ENCODE data around the gene SLC9A3.

Gene SLC9A3

DNA sequence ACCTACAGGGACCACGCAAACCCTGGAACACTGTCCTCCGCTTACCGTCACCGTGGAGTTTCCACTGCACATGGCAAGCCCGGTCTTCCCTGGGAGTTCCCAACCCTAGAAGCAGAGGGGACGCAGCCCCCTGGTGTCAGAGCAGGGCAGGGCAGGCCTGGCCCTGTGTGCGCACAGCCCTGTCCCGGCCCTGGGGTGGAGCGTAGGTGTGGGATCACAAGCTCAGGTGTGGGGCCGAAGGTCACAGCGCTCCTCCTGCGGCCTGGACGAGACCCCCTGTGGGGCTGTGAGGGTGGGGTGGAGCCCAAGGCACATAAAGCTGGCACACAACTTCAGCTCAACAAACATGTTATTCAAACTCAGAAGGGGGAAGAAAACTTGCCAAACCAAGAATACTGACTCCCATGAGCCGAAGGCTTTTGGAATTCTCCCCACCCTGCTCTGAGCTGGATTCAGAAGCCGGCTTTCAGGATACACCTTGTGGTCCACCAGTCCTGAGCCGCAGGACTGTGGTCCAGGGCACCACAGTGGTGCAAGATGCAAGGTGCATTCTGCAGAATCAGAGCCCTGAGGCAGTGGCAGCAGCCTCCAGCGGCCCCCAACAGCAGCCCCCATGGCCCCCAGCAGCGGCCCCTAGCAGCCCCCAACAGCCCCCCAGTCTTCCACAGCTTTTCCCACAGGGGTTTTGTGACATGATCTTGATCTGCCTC lies 93.1 kb downstream of the SLC9A3 start:
- DNase-seq (ENCODE audit: low spot score): peak; percentile 81
- TF ChIP-seq, protein P1, sequence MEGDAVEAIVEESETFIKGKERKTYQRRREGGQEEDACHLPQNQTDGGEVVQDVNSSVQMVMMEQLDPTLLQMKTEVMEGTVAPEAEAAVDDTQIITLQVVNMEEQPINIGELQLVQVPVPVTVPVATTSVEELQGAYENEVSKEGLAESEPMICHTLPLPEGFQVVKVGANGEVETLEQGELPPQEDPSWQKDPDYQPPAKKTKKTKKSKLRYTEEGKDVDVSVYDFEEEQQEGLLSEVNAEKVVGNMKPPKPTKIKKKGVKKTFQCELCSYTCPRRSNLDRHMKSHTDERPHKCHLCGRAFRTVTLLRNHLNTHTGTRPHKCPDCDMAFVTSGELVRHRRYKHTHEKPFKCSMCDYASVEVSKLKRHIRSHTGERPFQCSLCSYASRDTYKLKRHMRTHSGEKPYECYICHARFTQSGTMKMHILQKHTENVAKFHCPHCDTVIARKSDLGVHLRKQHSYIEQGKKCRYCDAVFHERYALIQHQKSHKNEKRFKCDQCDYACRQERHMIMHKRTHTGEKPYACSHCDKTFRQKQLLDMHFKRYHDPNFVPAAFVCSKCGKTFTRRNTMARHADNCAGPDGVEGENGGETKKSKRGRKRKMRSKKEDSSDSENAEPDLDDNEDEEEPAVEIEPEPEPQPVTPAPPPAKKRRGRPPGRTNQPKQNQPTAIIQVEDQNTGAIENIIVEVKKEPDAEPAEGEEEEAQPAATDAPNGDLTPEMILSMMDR (IDR thresholded peaks at IDR 0.05; ENCODE audit: borderline replicate concordance, control extremely low read depth, extremely low read depth, insufficient read depth, missing control alignments): peak; percentile 79
- in situ Hi-C loops (cut with MboI; ENCODE audit: low sequenced_read_pairs, unreplicated experiment): loop anchor here (10.0 kb wide), 1 partner anchor 116 kb away; no protein-coding TSS in a partner anchor

DNA sequence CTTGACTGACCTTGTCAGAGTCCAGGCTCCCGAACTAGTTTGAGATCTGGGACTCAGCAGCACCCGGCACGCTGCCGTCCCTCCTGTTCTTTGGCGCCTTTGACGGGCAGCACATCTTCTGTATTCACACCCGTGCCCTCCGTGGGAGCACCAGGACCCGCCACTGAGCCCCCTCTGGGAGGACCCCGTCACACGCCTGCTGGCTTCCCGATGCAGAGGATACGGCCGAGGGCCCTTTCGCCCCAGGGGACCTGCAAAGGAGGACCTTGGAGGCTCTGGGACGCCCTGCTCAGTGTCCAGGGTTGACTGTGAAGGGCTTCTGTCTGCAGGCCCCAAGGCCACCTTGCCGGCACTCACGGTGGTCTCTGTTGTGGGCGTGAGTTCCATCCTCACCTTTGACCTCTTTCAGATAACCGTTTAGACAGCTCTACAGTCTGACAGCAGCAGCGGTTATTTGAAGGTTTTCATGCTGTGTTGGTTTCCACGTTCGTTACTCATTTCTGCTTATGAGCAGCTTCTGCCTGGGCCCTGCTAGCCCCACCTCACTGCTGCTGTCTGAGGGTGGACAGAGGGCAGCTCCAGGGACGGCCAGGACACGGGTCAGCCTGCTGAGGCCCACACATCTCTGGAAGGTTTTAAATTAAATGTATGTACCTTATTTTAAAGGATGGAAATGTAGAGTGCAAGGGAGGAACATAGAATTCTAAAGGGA lies 93.9 kb downstream of the SLC9A3 start:
- in situ Hi-C loops (cut with MboI; ENCODE audit: low sequenced_read_pairs, unreplicated experiment): loop anchor here (10.0 kb wide), 1 partner anchor 116 kb away; no protein-coding TSS in a partner anchor
- no peak for DNase-seq (ENCODE audit: low spot score)

DNA sequence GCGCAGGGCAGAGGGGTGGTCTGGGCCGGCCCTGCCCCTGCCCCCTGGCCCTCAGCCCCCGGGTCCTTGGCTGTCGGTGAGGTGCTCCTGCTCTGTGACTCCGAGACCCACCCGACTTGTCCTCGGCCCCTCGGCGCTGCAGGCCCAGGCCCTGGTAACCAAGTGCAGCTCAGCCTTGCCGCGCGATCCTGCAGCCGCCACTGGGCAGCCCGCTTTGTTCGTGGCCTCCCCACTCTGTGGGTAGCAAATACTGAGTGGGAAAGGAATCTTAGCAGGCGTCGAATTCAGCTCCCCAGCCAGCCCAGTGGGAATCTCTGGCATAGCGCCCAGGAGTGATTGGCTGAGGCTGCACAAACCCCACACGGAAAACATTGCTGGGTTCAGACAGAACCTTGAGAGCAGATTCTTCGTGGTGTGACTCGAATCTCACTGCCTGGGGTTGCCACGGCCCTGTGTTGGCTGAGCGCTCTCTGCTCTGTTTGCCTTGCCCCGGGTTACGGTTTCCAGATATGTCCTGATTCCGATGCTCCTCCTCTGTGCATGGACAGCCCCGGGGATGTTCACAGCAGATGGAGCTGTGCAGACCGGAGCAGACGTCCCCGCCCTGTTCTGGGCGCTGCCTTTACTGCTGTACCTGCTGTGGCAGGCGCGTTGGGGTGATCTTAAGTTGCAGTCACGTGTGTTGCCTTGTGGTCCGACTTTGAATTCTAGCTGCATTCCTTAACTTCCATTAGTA lies 94.6 kb downstream of the SLC9A3 start:
- in situ Hi-C loops (cut with MboI; ENCODE audit: low sequenced_read_pairs, unreplicated experiment): loop anchor here (10.0 kb wide), 1 partner anchor 115 kb away; no protein-coding TSS in a partner anchor
- DNase-seq (ENCODE audit: low spot score): no peak
- TF ChIP-seq, protein P1 (IDR thresholded peaks at IDR 0.05; ENCODE audit: borderline replicate concordance, control extremely low read depth, extremely low read depth, insufficient read depth, missing control alignments): no peak

More for the DNA sequence above, 93.9 kb downstream of the SLC9A3 start:
- TF ChIP-seq, protein P1 (IDR thresholded peaks at IDR 0.05; ENCODE audit: borderline replicate concordance, control extremely low read depth, extremely low read depth, insufficient read depth, missing control alignments): no peak

DNA sequence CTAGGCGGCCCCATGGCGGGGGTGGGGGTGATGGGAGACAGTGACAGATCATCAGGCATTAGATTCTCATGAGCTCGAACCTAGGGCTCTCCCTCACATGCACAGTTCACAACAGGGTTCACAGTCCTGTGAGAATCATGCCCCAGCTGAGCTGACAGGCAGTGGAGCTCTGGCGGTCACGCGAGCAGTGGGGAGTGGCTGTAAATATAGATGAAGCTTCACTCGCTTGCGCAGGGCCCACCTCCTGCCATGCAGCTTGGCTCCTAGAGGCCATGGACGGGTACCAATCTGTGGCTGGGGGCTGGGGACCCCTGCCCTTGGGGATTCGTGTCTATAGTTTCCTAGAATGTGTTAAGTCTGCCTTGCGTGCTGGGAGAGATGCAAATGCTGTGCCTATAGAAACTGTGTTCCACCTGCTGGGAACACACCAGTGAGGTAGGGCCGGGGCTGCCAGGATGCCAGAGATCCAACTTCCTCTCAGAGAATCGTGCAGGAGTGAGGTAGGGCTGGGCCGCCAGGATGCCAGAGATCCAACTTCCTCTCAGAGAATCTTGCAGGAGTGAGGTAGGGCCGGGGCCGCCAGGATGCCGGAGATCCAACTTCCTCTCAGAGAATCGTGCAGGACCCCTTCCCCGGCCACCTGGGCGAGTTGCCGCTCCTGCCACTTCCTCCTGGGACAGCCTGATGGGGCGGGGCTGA lies 95.3 kb downstream of the SLC9A3 start:
- TF ChIP-seq, protein P1 (IDR thresholded peaks at IDR 0.05; ENCODE audit: borderline replicate concordance, control extremely low read depth, extremely low read depth, insufficient read depth, missing control alignments): no peak
- in situ Hi-C loops (cut with MboI; ENCODE audit: low sequenced_read_pairs, unreplicated experiment): no loop called here
- DNase-seq (ENCODE audit: low spot score): no peak

DNA sequence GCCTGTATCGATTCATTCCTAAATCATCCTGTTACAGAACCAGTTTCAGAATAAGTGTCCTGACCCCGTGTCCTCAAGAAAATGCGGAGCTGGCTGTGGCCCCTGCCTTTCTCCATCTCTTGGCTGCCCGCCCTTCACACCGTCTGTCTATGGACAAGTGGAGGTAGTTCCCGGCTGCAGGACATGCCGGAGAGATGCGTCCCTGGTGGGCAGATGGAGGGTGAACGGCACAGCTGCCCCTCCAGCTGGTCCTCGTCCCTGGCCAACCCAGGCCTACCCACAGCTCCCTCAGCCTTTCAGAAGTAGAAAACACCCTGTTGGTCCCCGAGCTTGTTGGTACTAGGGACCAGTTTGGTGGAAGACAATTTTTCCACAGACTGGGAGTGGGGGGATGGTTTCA lies 96.0 kb downstream of the SLC9A3 start:
- DNase-seq (ENCODE audit: low spot score): no peak
- TF ChIP-seq, protein P1 (IDR thresholded peaks at IDR 0.05; ENCODE audit: borderline replicate concordance, control extremely low read depth, extremely low read depth, insufficient read depth, missing control alignments): no peak
- in situ Hi-C loops (cut with MboI; ENCODE audit: low sequenced_read_pairs, unreplicated experiment): no loop called here

All from GM13976 (cell line).